ENCODE data around the gene MRPL44. TPM values are rescaled to one million over a fixed set of nuclear protein-coding genes. Genes with fewer than 3 reads are reported as not detected.

Gene MRPL44
- total and polyA plus RNA-seq, 2 of the 8 experiments (the other 6 are each of a cell fraction or from before 2014, with no cell fraction given): 32.0 to 53.2 TPM

DNA sequence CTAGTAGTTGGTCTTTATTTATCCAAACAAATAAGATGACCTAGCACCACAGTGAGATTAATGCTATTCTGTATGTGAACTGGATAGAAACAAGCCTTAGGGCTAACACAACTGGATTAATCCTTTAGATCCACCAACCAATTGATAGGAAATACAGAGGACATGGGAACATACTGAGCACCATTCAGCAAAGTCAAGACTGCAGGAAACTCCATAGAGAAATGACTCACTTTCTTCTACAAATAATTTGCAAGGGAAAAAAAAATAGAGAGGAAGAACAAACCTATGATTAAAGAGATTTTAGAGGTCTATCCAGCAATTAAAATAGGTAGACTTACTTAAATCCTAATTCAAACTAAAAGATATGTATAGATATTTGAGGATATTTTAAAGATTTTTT, 36.1 kb upstream of the MRPL44 start:
- no peak overlapping the region for H3K4me2 ChIP-seq (ENCODE audit: insufficient read depth in 1 of 2, low read depth in 2 of 2, low read length in 2 of 2)
- peaks cover 13% of the 10 kb centered on the region for H3K79me1 ChIP-seq (ENCODE audit: low read depth, low read length)
- TF ChIP-seq, protein P1, sequence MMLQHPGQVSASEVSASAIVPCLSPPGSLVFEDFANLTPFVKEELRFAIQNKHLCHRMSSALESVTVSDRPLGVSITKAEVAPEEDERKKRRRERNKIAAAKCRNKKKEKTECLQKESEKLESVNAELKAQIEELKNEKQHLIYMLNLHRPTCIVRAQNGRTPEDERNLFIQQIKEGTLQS (IDR thresholded peaks at IDR 0.05; ENCODE audit: insufficient read depth, low read depth, low read length): no peak
- TF ChIP-seq JUN (IDR thresholded peaks at IDR 0.05; ENCODE audit: low read depth, low read length) (no peak), KDM5A (IDR thresholded peaks at IDR 0.05; ENCODE audit: low read length) (no peak), SIX5 (IDR thresholded peaks at IDR 0.05; ENCODE audit: low read depth, low read length) (no peak), CHD1 (IDR thresholded peaks at IDR 0.05; ENCODE audit: low read depth, low read length) (no peak), CBX8 (IDR thresholded peaks at IDR 0.05; ENCODE audit: borderline replicate concordance, low read depth, low read length) (no peak), BRCA1 (IDR thresholded peaks at IDR 0.05; ENCODE audit: low read depth, low read length) (no peak), GTF2F1 (IDR thresholded peaks at IDR 0.05; ENCODE audit: borderline replicate concordance, low read depth, low read length) (no peak), EP300 (IDR thresholded peaks at IDR 0.05; ENCODE audit: borderline replicate concordance in 1 of 2, low read depth in 2 of 2, low read length in 2 of 2) (no peak), NANOG (IDR thresholded peaks at IDR 0.05; ENCODE audit: insufficient read depth, low read depth, low read length, poor library complexity, severe bottlenecking) (no peak), HDAC2 (IDR thresholded peaks at IDR 0.05; ENCODE audit: borderline replicate concordance in 1 of 2, low read depth in 2 of 2, low read length in 2 of 2) (no peak), SIRT6 (IDR thresholded peaks at IDR 0.05; ENCODE audit: low read length) (no peak), TAF7 (optimal IDR thresholded peaks at IDR 0.05; ENCODE audit: borderline replicate concordance, low read depth, low read length) (no peak), RBBP5 (IDR thresholded peaks at IDR 0.05; ENCODE audit: borderline replicate concordance, low read depth, low read length) (no peak), POLR2A (IDR thresholded peaks at IDR 0.05; ENCODE audit: control extremely low read depth in 1 of 2, low read depth in 2 of 2, low read length in 2 of 2) (no peak)

More for the DNA sequence above, 36.1 kb upstream of the MRPL44 start:
- no peak overlapping the region for H4K91ac ChIP-seq (replicated peaks; ENCODE audit: insufficient read length, low read length)
- POLR2A ChIA-PET (ENCODE audit: partially characterized antibody): interaction anchor here (1.3 kb wide), 1 partner anchor 37 kb away, joined by 3 read pairs; the partner anchor contains the start of gene MRPL44
- H2BK12ac ChIP-seq (ENCODE audit: low read depth, low read length): no peak overlapping the region
- H2BK5ac ChIP-seq (ENCODE audit: low read depth, low read length): no peak overlapping the region
- H3K27ac ChIP-seq (ENCODE audit: low read depth, low read length): no peak overlapping the region
- H4K20me1 ChIP-seq (replicated peaks in 1 of 2; ENCODE audit: control insufficient read depth in 1 of 2, insufficient read depth in 2 of 2, low read length in 2 of 2): peaks cover 7 to 16% of the 10 kb centered on the region in 2 experiments
- peaks cover 0 to 9% (median 2%) of the 10 kb centered on the region in 4 experiments; a peak in 4 of 8 replicates for H3K36me3 ChIP-seq (ENCODE audit: control insufficient read depth in 2 of 4, insufficient read depth in 4 of 4, low read length in 3 of 4)
- H3K18ac ChIP-seq (ENCODE audit: extremely low read depth, low read length): no peak overlapping the region
- peaks cover 14 to 75% of the 10 kb centered on the region in 2 experiments for H3K79me2 ChIP-seq (ENCODE audit: control insufficient read depth in 1 of 2, insufficient read depth in 2 of 2, low read length in 2 of 2)
- CTCF ChIA-PET (ENCODE audit: partially characterized antibody): interaction anchor here (0.6 kb wide), 1 partner anchor 10 kb away, joined by 4 read pairs; no protein-coding TSS in a partner anchor
- FAIRE-seq: no peak
- no peak overlapping the region for H3K56ac ChIP-seq (replicated peaks; ENCODE audit: insufficient read length, low read depth, low read length)
- H3K23ac ChIP-seq (ENCODE audit: insufficient read length): no peak overlapping the region
- H3K27me3 ChIP-seq (replicated peaks in 1 of 4; ENCODE audit: control insufficient read depth in 3 of 4, extremely low read depth in 1 of 4, insufficient read depth in 3 of 4, low read length in 3 of 4): no peaks in the 10 kb centered on the region
- no peak overlapping the region for H3K4ac ChIP-seq (replicated peaks; ENCODE audit: insufficient read length, low read depth, low read length)
- no peak overlapping the region for H2BK20ac ChIP-seq (ENCODE audit: low read length)
- H3K9me3 ChIP-seq (ENCODE audit: insufficient read depth in 2 of 2, low read depth in 1 of 2, low read length in 1 of 2): no peaks in the 10 kb centered on the region
- no peaks in the 10 kb centered on the region for H3K23me2 ChIP-seq (ENCODE audit: low read depth, low read length)
- no peak overlapping the region for H4K5ac ChIP-seq (ENCODE audit: insufficient read length, low read depth, low read length)
- peaks cover 0 to 2% (median 0%) of the 10 kb centered on the region in 4 experiments; a peak in 1 of 7 replicates for H3K4me1 ChIP-seq (replicated peaks in 1 of 4; ENCODE audit: control insufficient read depth in 3 of 4, insufficient read depth in 4 of 4, low read length in 3 of 4)
- H2BK120ac ChIP-seq (replicated peaks; ENCODE audit: low read depth, low read length): no peak overlapping the region
- no peak overlapping the region for H4K8ac ChIP-seq (ENCODE audit: extremely low read depth, insufficient read depth, low read length)
- no peak overlapping the region for H3K14ac ChIP-seq (ENCODE audit: insufficient read length)
- DNase-seq (ENCODE audit: low read depth in 1 of 2, low spot score in 2 of 2): no peak
- no peak overlapping the region for H2AK5ac ChIP-seq (ENCODE audit: low read depth, low read length)
- no peak overlapping the region for H2AFZ ChIP-seq (ENCODE audit: low read length)
- no peak overlapping the region for H3K4me3 ChIP-seq (ENCODE audit: extremely low read depth in 1 of 4, insufficient read depth in 2 of 4, low read depth in 3 of 4, low read length in 4 of 4)
- no peak overlapping the region for H2BK15ac ChIP-seq (ENCODE audit: low read length)
- H3K9ac ChIP-seq (replicated peaks in 1 of 4; ENCODE audit: extremely low read depth in 1 of 4, low read depth in 3 of 4, low read length in 3 of 4): no peak overlapping the region

Measured in H1 (cell line).